HG02970 (cell line): Measurements from ENCODE around the gene C1orf87.

Source experiments
- ATAC-seq: cut with Tn5 transposase; IDR thresholded peaks from one replicate; pipeline ENCODE4 v1.9.1; 2021; ENCODE audit warnings: mild to moderate bottlenecking, moderate library complexity, moderate number of reproducible peaks; ENCODE audit not compliant: unreplicated experiment, low FRiP score

C1orf87 gene, protein sequence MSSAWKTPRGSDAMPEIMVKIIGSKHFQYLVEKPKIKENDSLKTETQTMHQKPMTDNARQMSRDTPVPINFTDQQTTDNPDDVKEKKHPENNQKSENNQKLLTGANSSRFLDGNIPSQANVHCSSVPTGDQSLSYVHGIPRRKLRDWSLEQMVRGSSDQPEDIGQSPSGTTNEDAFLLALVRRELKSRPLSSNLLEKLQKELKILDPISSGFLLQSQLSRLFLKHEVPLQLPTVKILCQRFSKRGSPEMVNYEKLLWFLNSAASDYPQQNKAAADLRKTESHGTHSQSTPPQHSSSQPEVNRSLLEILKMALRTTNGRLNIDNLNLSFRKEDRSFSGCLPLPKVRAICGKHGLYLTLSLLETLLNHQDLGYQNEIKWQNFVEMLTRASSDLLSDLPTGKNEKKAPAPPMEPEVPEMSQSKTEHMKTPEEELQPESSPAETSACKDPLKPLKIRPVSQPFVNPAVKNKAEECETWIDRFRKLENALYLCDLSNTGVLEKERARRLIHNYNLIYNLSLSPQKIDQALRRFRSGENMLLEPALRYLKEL

DNA sequence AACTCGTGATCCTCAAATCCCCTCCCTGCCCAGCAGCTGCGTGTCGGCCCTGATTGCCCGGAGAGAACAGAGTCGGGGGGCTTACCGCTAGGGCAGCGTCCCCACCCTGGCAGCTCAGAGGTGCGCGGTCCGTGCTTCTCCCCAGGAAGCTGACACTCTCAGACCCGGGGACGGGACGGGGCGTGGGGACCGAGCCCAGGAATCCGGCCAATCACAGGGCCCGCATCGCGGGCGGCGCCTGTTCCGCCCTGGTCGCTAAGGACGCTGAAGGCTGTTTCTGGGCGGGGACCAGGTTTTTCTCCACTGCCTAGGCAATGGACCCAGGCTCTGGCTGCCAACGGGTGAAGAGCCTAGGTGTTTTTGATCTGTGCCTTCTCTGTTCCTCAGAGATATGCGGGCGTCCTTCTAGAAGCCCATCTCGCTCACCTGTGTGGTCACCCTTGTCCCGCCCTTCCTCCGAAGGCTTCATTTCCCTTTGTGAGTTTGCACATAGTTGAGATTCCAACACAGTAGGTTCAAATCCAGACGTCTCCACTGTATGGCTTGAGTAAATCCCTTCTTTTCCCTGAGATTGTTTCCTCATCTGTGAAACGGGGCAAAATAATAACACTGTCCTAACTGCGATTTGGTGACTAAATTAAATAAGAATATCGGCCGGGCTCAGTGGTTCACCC is at the start of gene C1orf87:
Gene C1orf87, minus strand, starts transcription at position 166 of the 674 bp plus-strand sequence. CDS start 1,127 bp downstream, outside the sequence.
- ATAC-seq: no peak

DNA sequence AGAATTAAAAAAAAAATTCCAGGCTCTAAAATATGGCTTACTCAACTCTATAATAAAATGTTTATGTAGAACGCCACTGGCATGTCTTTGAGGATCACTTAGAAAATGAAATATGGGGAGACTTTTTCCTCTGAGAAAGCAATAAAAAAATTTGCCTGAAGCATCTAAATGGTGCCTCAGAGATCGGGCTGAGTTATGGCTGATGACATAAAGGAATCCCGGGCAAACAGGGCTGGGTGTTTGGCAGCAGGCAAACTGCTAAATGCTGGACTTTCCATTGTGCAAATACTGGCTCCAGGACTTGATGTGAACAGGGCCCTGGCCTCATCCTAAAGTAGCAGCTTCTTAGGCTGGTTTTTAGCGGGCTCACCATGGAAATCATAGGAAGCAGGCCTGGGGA is 44.5 kb upstream of the C1orf87 start:
- ATAC-seq: no peak

DNA sequence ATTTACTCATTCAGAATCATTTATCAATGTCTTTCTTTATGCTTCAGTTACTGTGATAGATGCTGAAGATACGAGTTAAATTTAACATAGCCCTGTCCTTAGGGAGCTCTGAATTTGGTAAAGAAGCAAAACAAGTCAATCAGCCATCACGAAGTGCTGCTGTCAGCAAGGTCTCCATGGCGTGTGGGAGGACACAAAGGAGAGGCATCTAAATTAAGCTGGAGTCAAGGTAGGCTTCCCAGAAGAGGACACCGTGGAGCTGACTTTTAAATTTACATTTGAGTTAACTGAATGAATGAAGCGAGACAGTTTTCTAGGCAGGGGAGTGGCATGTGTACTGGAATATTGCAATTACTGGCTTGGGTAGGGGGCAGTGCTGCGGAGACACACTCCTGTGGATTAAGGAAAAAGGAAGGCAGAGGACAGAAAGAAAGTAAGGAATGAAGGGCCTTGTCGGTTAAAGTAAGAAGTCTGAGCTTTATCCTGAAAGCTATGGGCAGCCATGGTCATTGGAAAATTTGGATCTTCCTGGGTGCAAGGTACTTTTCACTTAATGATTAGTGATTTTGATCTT is 41.3 kb upstream of the C1orf87 start:
- no peak for ATAC-seq

DNA sequence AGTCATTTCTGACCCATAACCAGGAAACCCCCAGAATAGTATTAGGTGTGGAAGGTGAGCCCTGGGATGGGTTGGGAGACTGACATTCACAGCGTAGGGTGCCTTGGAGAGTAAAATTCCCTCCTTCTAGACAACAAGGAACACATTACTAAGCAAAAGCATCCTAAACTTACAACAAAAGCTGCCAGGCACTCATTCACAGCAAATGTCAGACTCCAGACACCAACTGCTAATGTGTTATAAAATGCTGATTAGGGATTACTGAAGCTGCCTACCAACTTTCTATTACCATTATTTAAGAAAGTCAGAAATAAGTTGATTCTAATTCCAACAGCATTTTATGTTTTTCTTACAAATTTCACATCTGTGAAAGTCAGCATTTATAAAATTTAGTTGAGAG is 40.0 kb upstream of the C1orf87 start:
- no peak for ATAC-seq

DNA sequence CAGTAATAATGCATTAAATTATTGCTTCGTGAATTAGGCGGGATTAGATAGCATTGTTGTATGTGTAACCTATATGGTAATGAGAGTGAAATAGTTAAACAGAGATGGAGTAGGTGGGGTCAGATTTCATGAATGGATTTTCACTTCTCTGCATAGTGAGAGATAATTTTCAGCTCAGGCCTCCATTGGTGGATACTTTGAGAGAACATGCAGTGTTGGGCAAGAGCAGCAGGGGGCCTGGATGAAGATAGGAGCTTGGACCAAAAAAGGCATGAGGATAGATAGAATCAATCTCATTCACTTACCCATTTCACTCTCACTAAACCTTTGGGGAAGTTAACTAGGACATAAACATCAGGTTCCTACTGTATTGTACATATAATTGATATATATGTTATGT is 39.5 kb upstream of the C1orf87 start:
- no peak for ATAC-seq

DNA sequence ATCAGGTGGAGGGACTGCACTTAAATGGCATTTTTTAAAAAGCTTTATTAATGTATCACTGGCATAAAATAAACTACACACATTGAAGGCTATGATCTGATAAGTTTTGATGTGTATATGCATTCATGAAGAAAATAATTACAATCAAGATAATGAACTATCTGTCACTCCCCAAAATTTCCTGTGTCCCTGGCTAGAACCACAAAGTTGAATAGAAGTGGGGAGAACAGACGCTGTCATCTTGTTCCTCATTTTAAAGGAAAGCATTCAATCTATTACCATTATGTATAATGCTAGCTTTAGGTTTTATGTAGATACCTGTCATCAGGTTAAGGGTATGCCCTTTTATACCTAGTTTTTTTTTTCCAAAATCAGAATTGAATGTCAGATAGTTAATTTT is 38.1 kb upstream of the C1orf87 start:
- ATAC-seq: no peak

DNA sequence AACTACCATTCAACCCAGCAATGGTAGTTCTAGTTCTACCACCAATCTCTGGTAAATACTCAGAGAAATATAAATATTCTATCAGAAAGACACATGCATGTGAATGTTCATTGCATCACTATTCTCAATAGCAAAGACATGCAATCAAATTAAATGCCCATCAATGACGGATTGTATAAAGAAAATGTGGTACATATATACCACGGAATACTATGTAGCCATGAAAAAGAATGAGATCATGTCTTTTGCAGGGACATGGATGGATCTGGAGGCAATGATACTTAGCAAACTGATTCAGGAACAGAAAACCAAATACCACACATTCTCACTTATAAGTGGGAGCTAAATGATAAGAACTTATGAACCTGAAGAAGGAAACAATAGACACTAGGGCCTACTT is 37.5 kb upstream of the C1orf87 start:
- no peak for ATAC-seq

DNA sequence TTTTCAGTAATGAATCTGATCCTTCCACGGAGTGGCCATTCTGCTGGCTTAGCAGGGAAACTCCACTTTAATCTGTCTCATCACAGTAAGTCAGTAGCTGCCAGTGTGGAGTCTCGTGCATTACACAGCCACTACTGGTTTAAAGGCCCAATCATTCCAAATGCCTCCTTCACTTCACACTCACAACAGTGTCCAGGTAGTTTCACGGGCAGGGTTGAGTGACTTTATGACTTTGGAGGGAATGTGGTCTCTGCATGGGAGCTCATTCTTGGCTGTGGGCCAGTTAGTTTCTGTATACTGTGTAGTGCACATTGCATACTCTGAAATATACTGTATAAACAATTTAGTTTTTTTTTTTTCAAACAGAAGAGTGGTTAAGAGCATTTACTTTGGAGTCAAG is 34.6 kb upstream of the C1orf87 start:
- no peak for ATAC-seq

DNA sequence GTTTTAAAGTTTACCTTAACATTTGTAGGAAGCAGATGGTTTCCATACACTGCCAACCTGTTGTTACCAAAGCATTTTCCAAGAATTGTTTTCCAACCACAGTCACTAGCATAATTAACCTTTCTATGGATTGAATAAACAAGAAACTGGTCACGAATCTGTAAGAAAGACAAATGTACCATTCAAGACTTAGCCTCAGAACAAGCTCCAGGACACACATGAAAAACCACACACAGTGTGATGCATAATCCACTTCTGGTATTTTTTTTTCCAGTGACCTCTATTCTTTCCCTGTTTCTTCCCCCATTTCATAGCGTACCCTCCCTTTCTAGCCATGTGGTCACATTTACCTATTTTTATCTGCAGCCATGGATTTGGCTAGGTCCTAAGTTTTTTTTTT is 29.6 kb upstream of the C1orf87 start:
- ATAC-seq: no peak

DNA sequence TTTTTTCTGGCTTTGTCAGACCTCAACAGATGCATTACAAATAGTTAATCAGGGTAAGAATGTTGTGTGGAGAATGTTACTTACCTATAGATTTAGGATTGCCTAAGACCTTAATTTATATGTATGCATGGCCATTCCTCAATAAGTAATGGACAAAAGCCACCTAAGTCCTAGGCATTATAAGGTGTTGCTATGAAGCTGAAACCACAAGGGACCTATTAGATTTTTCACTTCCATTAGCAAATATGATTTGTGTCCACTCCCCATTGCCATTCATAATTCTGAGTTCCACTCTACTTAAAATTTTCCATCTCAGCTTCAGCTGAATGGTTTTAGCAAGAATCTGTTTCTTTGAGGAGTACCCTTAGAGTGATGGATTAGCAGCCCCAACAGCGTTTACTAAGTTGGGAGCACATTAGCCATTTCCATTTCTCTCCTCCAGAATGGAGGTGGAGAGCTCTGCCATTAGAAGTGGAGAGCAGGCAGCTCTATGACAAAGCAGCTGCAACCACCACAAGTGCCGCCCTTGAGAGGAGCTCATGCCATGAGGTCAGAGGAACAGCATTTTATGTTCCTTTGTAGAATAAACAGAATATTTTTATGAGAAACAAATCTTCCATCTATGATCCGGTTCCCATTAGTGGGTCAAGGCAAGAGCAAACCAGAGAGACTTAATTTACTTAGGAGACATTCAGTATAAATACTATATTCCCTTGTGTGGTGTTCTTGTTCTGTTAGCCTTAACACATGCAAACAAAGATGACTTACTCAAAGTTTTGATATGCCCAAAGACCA is 28.9 kb upstream of the C1orf87 start:
- no peak for ATAC-seq

DNA sequence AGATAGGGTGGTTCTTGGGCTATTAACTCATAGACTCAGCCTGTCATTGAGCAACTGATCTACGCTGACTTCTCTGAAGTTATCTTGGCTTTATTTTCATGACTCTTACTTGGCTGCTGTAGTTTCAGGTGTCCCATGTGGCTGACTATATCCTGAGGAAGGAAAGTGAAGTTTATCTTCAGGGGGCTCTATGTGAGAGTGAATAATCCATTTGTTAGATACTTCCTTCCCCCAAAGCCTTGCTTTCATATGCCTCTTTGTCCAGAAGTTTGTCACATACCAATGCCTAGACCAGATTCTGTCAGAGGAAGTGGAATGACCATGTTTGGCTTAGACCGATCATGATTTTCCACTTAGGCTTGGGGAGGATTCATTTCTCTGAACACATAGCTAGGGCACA is 27.9 kb upstream of the C1orf87 start:
- no peak for ATAC-seq

DNA sequence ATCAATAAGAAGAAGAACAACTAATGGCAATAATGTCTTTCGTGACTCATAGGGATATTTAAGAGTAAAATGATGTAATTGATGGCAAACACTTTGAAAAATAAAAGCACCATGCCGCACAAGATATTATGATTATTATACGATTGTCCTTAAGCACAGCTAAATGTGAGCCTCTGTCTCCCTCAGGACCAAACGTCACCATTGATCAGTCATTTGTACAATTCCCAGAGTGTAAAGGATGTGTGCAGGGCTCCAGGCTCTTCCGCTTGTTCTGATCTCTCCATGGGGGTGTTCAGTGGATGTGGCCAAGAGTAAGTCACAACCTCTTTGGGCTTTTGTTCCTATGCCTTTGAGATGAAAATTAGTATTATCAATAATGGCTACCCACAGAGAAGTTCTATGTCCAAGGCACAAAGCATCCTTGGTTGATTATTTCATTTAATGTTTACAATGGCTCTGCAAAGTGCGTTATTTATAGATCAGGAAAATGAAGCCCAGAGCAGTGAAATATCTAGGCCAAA is 17.7 kb upstream of the C1orf87 start:
- no peak for ATAC-seq

DNA sequence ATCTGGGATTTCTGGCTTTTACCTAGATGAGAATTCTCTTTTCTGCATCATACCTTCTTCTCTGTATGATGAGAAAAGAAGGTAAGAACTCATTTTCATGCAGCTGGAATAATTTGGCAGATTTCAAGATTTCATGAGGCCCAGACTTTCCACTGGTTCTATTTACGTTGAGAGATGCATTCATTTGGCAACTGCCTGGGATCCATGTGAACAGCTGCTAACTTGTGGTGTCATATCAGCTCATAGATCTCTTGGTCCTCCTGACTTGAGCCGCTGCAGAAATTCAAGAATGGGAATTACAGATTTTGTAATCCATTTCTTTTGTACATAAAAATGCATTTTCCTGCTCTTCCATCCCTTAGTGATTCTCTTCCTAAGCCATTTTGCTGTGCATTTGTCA is 17.1 kb upstream of the C1orf87 start:
- no peak for ATAC-seq

DNA sequence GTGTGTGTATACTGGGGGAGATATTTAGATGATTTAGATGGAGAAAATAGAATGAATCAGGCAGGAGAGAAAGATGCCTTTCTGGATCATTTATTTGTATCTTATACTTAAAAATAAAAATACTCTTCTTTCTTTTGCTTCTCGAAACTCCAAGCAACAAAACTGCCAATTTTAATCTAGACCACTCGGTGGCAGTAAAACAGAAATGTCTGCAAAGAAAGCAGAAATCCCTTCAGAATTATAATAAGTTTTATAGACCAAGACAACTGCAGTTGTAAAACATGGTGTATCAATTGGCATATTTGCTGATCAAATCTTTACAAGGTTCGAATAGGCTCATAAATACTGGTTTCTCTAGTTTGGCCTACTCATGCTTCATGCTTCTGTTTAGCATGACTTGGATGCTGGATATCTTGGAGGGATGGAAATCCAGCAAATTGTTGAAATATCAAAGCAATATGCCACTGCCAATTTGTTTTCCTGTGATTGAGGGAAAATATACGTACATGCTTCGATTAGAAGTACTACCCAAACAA is 15.1 kb upstream of the C1orf87 start:
- ATAC-seq: no peak

DNA sequence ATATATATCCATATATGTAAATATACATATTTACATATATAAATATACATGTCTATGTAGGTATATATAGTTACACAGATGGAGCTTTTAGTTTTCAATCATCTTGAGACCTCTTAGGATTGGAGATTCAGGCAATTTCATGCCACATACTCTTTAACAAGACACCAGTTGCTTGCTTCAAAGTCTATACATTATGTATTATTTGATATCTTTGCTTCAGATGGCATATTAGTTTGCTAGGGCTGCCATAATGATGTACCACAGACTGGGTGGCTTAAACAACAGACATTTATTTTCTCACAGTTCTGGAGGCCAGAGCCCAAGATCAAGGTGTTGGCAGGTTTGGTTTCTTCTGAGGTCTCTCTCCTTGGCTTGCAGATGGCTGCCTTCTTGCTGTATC is 14.1 kb upstream of the C1orf87 start:
- ATAC-seq: no peak

DNA sequence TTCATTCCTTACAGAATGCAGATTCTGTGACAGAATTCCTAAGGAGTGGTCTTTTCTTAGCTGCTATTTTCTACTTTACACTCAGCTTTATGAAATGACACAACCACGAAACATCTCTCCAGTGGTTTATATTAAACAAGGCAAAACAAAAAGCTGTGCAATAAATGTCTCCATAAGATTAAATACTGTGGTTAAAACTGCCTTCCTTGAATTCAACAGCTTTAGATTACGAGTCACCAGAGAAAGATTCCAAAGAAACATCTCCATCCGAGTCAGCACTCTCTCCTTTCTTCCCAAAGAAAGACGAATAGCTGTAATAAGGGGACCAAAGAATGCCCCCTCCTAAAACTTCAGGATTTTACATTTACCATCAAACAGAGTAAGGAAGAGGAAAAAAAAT is 4.6 kb upstream of the C1orf87 start:
- ATAC-seq: no peak

DNA sequence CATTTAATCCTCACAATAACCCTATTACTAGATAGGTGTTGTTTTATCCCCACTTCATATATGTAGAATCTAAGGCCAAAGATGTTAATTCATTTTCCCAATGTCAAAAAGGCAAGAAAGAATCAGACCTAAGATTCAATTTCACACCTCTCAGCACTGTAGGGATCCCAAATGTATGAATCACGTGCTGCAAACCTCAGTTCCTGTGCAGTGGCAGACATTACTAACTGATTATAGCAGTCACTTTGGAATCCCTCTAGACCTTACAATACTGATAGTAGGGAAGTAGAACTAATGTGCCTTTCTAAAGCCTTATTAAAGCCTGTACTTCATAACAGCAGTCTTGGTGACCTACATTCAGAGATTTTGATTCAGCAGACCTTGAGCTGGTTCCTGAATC is 2.3 kb downstream of the C1orf87 start:
- ATAC-seq: no peak

DNA sequence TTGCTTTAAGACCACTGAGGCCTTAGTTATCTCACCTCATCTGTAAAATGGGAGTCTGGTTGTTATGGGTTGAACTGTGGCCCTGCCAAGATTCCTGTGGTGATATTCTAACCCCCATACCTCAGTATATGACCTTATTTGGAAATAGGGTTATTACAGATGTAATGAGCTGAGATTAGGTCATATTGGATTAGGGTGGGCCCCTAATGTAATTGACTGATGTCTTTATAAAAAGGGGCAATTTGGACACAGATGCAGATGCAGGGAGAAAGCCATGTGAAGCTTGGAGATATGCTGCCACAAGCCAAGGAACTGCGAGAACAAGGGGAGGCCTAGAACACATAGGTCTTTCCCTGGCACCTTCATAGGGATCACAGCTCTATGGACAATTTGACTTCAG is 3.9 kb downstream of the C1orf87 start:
- ATAC-seq: no peak

DNA sequence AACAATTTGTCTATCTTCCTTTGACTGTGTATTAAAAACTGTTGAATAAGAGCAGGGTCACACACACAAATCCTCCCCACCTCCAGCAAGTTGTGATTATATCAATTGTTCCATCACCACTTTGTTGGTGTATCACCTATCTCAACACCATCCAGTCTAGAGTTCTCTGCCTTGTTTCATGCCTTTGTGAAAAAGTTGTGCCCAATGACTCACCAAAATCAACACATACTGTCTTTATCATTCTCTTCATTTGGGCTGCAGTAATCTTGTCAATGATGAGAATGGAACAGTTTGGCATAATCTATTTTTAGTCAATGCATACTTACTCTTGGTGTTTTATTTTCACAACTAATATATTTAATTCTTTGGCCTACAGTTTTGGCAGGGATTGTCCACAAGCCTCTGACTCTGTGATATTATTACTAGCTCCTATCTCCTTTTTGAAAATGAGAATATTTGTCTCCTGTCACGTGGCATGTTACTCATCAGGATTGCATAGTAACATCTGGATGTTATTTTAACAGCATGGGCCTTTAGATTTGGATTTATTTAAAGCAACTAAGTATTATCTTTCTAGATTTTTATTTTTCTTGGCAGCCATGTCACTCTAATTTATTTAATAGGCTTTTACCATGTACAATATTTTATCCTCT is 5.1 kb downstream of the C1orf87 start:
- ATAC-seq: no peak

DNA sequence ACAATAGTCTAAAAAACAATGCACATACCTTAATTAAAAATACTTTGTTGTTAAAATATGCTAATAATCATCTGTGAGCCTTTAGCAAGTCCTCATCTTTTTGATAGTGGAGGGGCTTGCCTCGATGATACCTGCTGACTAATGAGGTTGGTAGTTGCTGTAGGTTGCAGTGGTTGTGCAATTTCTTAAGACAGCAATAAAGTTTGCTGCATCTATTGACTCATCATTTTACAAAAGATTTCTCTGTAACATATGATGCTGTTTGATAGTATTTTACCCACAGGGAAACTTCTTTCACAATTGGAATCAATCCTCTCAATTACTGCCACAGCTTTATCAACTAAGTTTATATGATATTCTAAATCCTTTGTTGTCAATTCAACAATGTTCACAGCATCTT is 7.6 kb downstream of the C1orf87 start:
- ATAC-seq: no peak
